Adrenal gland (tissue), 12 donors: ENCODE results near the gene SOX10. TPM values are rescaled to one million over a fixed set of nuclear protein-coding genes. Genes with fewer than 3 reads are reported as not detected.
"Not testable (repeated sequence)": the region's sequence is repeated elsewhere in the genome, so short reads cannot be mapped to it uniquely, and the experiment has no call there.

Experiments
- DNase-seq, 7 donors: peaks; one replicate each; pipeline ENCODE4 v3.0.0-alpha.2; 2019 to 2020
- H3K27ac ChIP-seq, 5 donors: fragments of 200-600 bp; sonication (generic) in 4 of 5; 1 replicate in 3 of 5; 2 replicates in 2 of 5; pipeline versions ENCODE4 v1.5.1 to v1.8.0; 2016 to 2020; ENCODE audit warnings: mild to moderate bottlenecking in 1 of 5
- H3K27me3 ChIP-seq: fragments of 200-600 bp; 2 replicates; pipeline ENCODE4 v1.8.0; 2021
- H3K36me3 ChIP-seq, 2 donors: fragments of 200-600 bp; replicated peaks in 1 of 2; 1 replicate in 1 of 2; 2 replicates in 1 of 2; pipeline versions ENCODE4 v1.5.1 to v1.8.0; 2018 to 2022
- H3K4me1 ChIP-seq, 2 donors: fragments of 200-600 bp; replicated peaks in 1 of 2; 1 replicate in 1 of 2; 2 replicates in 1 of 2; pipeline versions ENCODE4 v1.5.1 to v1.8.0; 2018 to 2021
- H3K4me3 ChIP-seq, 4 donors: fragments of 200-600 bp; sonication (generic) in 3 of 4; one replicate each; pipeline ENCODE4 v1.5.1; 2016 to 2018
- H3K9me3 ChIP-seq, 3 donors: fragments of 200-600 bp; sonication (generic) in 1 of 3; replicated peaks in 1 of 3; 1 replicate in 2 of 3; 2 replicates in 1 of 3; pipeline versions ENCODE4 v1.5.1 to v1.8.0; 2016 to 2021
- POLR2A ChIP-seq, 2 donors: fragments of 450-650 bp; IDR thresholded peaks; one replicate each; pipeline ENCODE4 v1.6.1; 2017; ENCODE audit warnings: antibody characterized with exemption in 2 of 2, mild to moderate bottlenecking in 2 of 2, moderate library complexity in 1 of 2
- WGBS, 4 donors: extraction: QIAGEN DNeasy Blood & Tissue Kit in 2 of 4; methylation state at CpG; one replicate each; pipeline versions ENCODE4 v1.1.5 to v1.1.7; 2013 to 2017; 5-methylcytosine and 5-hydroxymethylcytosine counted together
- intact Hi-C, 2 donors: fragments of 100-400 bp; cut with DNase I; formaldehyde crosslinking; loops; one replicate each; pipeline versions ENCODE4 v1.14.1 to v1.15.0; 2022 to 2023
- polyA plus RNA-seq, 3 donors: library from polyadenylated mRNA; stranded (reverse); fragments of 200-250 nt in 2 of 3; fragments of 350-450 nt in 1 of 3; fragmentation: Illumina TruSeq in 1 of 3; extraction: RNeasy Lipid Tissue Mini Kit (QIAGEN cat#74804) in 1 of 3; gene quantifications; one replicate each; pipeline ENCODE4 v1.2.3, GENCODE V29; 2013 to 2014
- total RNA-seq, 9 donors: library from RNA; depleted of rRNA in 4 of 9; stranded (reverse); fragments of >200 nt in 4 of 9; fragments of 120-200 nt in 1 of 9; fragmentation: NEBNext Ultra II Directional in 1 of 9; extraction: Animal tissue kit (Norgen Biotek cat#: 25700) in 1 of 9; gene quantifications; one replicate each; pipeline versions ENCODE4 v1.1.0 to v1.2.4, GENCODE V29; 2013 to 2023
- TF ChIP-seq, protein P1 (sequence below), 6 experiments: fragments of 450-650 bp in 4 of 6; fragments of 200-600 bp in 2 of 6; sonication (generic) in 1 of 6; IDR thresholded peaks; 1 replicate in 5 of 6; 2 replicates in 1 of 6; pipeline versions ENCODE4 v1.5.1 to v1.8.0; 2016 to 2021; ENCODE audit warnings: antibody characterized with exemption in 6 of 6, mild to moderate bottlenecking in 2 of 6, moderate library complexity in 1 of 6
- donor health status: healthy with polysubstance abuse.
- donor health status: Bipolar disorder and iron deficiency.
- donor health status: DM: yes; HTN: yes; CAD: no.
- donor health status: DM: no; HTN: no; CAD: no.
- donor health status: DM: no; HTN: no; CAD: no.
- donor health status: DM: yes; HTN: yes; CAD: no.

SOX10 gene
- total and polyA plus RNA-seq, 12 donors, result 0.16 to 5.4 (median 0.78) TPM; not detected in 1

DNA sequence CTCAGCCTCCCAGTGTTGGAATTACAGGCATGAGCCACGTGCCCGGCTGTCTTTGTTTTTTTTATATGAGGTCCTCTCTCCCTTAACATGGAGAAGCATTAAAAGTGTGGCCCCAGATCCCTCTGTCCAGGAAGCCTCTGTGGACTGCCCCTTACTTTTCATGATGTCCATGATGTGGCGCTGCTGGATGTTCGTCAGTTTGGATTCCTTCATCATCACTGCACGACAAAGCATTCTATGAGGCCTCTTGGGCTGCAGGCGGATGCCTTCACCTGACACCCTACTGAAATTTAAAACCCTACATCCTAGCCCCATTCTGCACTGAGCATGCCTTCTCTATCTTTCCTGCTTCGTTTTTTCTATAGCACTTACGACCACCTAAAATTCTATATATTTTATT is 33.0 kb downstream of the SOX10 start:
- Histone ChIP-seq H3K36me3 (no peaks in the 10 kb centered on the region), H3K27ac (no peak overlapping the region), H3K9me3 (no peaks in the 10 kb centered on the region), H3K4me1 (peaks cover 10 to 16% of the 10 kb centered on the region in 2 donors), H3K27me3 (no peaks in the 10 kb centered on the region), H3K4me3 (no peak overlapping the region)
- no peak for TF ChIP-seq POLR2A (IDR thresholded peaks at IDR 0.05)
- TF ChIP-seq, protein P1, sequence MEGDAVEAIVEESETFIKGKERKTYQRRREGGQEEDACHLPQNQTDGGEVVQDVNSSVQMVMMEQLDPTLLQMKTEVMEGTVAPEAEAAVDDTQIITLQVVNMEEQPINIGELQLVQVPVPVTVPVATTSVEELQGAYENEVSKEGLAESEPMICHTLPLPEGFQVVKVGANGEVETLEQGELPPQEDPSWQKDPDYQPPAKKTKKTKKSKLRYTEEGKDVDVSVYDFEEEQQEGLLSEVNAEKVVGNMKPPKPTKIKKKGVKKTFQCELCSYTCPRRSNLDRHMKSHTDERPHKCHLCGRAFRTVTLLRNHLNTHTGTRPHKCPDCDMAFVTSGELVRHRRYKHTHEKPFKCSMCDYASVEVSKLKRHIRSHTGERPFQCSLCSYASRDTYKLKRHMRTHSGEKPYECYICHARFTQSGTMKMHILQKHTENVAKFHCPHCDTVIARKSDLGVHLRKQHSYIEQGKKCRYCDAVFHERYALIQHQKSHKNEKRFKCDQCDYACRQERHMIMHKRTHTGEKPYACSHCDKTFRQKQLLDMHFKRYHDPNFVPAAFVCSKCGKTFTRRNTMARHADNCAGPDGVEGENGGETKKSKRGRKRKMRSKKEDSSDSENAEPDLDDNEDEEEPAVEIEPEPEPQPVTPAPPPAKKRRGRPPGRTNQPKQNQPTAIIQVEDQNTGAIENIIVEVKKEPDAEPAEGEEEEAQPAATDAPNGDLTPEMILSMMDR (IDR thresholded peaks at IDR 0.05), result no peak
- intact Hi-C loops, result no loop called here
- no peak for DNase-seq
- WGBS, 4 donors, result 56 to 67% (median 60%) methylated on average over 8 of the region's 8 CpGs

DNA sequence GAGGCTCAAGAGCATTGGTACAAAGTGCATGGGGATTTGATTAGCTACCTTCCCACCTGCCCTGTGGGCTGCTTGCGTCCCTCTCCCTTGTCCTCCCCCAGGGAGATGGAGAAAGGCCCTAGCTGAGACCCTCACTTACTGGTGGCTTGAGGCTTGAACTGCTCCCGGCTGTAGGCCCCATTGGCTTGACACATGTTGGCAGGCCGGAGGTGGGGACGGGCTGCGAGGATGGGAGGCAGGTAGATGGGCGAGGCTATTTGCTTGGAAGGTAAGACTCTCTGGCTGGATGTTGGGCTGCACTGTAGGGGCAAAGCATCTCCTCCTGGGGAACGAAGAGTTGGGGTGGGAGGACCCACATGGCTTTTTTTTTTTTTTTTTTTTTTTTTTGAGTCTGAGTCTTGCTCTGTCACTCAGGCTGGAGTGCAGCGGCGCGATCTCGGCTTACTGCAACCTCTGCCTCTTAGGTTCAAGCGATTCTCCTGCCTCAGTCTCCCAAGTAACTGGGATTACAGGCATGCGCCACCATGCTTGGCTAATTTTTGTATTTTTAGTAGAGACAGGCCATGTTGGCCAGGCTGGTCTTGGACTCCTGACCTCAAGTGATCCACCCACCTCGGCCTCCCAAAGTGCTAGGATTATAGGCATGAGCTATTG is 37.1 kb downstream of the SOX10 start:
- H3K4me3 ChIP-seq, H3K36me3 ChIP-seq, H3K27me3 ChIP-seq, intact Hi-C loops, H3K9me3 ChIP-seq, H3K4me1 ChIP-seq, H3K27ac ChIP-seq, DNase-seq: not testable (repeated sequence)
- 93 to 94% (median 93%) methylated on average over 10 to 14 of the region's 14 CpGs for WGBS, 4 donors

DNA sequence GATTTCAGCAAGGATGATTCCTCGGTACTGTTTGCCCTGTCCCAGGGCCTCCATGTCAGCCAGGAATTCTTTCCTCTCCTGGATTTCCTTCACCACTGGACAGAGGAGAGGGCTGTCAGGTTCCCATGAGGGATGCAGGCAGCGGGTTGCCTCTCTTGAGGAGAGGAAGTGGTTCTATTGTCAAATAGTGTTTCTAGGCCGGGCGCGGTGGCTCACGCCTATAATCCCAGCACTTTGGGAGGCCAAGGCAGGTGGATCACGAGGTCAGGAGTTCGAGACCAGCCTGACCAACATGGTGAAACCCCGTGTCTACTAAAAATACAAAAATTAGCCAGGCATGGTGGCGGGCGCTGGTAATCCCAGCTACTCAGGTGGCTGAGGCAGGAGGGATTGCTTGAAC is 39.9 kb downstream of the SOX10 start:
- H3K9me3 ChIP-seq, H3K4me3 ChIP-seq, DNase-seq, H3K27me3 ChIP-seq, H3K4me1 ChIP-seq, H3K27ac ChIP-seq, intact Hi-C loops: not testable (repeated sequence)
- 90 to 95% (median 93%) methylated on average over 4 to 11 of the region's 11 CpGs for WGBS, 4 donors
- peaks cover 0 to 24% of the 10 kb centered on the region in 2 donors for H3K36me3 ChIP-seq

DNA sequence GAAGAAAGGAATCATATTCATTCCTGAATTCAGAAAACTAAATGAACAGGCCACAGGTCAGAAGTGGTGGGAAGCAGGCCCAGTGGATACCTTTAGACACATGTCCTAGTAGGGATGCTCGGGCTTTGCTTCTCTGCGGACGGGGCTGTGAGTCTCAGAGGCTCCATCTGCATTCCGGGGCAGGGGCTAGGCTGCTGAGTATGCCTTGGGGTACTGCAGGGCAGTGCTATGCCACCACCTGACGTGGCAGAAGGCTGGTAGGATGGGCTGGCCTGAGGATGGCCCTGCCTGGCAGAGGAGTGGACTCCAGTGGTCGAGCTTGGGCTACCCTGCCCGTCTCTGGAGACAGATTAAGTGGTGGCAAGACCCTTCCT is 40.5 kb downstream of the SOX10 start:
- no peak for TF ChIP-seq POLR2A (IDR thresholded peaks at IDR 0.05)
- TF ChIP-seq, protein P1 (IDR thresholded peaks at IDR 0.05), result no peak
- peaks cover 0 to 30% of the 10 kb centered on the region in 2 donors for H3K36me3 ChIP-seq
- no peak overlapping the region for H3K4me3 ChIP-seq
- H3K9me3 ChIP-seq, result no peaks in the 10 kb centered on the region
- H3K27ac ChIP-seq, result no peak overlapping the region
- WGBS, 4 donors, result 92 to 97% (median 95%) methylated on average over 7 of the region's 7 CpGs
- H3K4me1 ChIP-seq, result no peaks in the 10 kb centered on the region
- intact Hi-C loops, result no loop called here
- no peaks in the 10 kb centered on the region for H3K27me3 ChIP-seq
- DNase-seq, result no peak

DNA sequence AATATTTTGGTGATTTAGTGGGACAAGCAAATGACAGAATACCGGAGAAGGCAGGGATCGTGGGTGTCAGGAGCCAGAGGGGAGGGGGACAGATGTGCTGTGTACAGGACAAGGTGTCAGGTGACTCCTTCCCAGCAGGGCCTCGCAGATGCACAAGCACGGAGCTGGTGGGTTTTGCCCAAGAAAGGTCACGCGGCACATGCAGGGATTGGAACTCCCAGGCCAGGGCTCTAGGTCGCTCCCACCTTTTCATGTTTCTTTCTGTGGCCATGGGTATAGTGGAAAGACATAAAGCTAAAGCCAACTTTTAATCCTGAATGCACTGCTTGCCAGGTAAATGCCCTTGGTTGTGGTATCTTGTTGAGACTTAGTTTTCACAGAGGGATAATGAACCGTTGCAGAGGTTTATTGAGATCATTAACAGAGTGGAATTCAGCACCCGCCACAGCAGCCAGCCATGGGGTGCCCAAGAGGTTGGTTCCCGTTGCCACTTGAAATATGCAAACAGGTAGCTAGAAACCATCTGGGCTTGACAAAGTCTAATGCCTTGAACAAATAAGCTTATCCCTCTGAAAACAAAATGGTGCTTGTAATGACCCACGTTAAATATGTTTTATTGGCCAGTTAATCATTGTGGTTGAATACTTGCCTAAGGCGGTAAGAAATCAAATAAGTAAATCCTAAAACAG is 41.1 kb downstream of the SOX10 start:
- H3K27me3 ChIP-seq, result no peaks in the 10 kb centered on the region
- H3K36me3 ChIP-seq, result peaks cover 0 to 32% of the 10 kb centered on the region in 2 donors
- H3K4me1 ChIP-seq, result no peaks in the 10 kb centered on the region
- H3K9me3 ChIP-seq, result no peaks in the 10 kb centered on the region
- intact Hi-C loops, result no loop called here
- DNase-seq, result no peak
- H3K4me3 ChIP-seq, result no peak overlapping the region
- 85 to 93% (median 92%) methylated on average over 12 of the region's 12 CpGs for WGBS, 4 donors
- TF ChIP-seq, protein P1 (IDR thresholded peaks at IDR 0.05), result no peak
- TF ChIP-seq POLR2A (IDR thresholded peaks at IDR 0.05), result no peak
- H3K27ac ChIP-seq, result no peak overlapping the region
